ENCODE measurements around the gene SMIM22.

Gene SMIM22

DNA sequence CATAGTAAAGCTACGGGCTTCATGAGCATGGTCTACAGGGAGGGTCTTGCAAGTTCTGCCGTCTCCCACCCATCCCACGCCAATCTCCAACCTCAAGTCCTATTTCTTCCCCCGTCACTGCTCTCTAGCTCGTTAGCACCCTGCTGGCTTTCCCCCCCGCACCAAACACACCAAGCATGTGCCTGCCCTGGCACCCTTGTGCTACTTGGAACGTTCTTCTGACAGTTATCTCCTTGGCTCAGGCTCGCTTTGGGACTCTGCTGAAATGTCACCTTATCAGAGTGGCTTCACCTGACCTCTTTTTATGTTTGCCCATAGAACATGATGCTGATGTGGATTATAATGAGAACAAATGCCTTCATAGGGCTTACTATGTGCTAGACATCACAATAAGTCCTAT, 30.0 kb downstream of the SMIM22 start:
- no peak for DNase-seq (ENCODE audit: low read depth in 1 of 2, low spot score in 1 of 2)
- TF ChIP-seq JUND (IDR thresholded peaks at IDR 0.05; ENCODE audit: low read depth), result no peak
- in situ Hi-C loops (cut with HindIII; ENCODE audit: low pct_unique_long_range_greater_than_20kb, low sequenced_read_pairs), result no loop called here

DNA sequence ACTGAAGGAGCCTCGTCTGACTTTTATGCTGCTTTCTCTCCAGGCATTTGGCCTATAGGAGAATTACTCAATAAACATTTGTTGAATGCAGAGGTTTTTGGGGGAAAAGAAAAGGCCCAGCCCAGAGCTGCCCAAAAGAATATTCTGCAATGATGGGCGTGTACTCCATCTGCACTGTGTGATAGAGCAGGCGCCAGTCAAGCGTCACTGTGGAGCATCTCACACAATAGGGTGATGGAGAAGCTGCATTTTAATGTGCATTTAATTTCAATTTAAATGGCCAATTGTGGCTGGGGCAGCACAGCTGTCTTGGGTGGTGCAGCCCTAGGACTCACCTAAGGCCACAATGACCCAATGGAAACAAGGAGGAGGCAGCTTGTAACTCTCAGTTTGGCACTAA, 31.4 kb downstream of the SMIM22 start:
- DNase-seq (ENCODE audit: low read depth in 1 of 2, low spot score in 1 of 2), result no peak
- in situ Hi-C loops (cut with HindIII; ENCODE audit: low pct_unique_long_range_greater_than_20kb, low sequenced_read_pairs), result no loop called here
- TF ChIP-seq JUND (IDR thresholded peaks at IDR 0.05; ENCODE audit: low read depth), result no peak

DNA sequence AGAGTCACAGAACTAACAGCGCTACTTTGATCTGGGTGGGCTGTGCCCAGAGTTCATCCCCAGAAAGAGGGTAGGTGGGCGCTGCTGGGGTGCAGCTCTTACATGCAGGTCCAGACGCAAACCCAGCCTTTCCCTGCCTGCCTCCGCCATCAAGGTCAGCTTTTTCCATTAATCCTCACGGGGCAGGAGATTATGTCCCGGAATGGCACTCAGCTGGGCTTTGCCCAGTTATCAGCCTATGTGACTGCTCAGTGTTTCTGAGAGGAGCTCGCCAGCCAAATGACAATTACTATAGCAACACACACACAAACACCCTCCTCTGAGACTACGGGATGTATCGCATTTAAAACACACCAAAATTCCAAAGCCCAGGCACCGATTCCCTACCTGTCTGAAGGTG, 31.8 kb downstream of the SMIM22 start:
- no peak for TF ChIP-seq JUND (IDR thresholded peaks at IDR 0.05; ENCODE audit: low read depth)
- in situ Hi-C loops (cut with HindIII; ENCODE audit: low pct_unique_long_range_greater_than_20kb, low sequenced_read_pairs), result no loop called here
- no peak for DNase-seq (ENCODE audit: low read depth in 1 of 2, low spot score in 1 of 2)

DNA sequence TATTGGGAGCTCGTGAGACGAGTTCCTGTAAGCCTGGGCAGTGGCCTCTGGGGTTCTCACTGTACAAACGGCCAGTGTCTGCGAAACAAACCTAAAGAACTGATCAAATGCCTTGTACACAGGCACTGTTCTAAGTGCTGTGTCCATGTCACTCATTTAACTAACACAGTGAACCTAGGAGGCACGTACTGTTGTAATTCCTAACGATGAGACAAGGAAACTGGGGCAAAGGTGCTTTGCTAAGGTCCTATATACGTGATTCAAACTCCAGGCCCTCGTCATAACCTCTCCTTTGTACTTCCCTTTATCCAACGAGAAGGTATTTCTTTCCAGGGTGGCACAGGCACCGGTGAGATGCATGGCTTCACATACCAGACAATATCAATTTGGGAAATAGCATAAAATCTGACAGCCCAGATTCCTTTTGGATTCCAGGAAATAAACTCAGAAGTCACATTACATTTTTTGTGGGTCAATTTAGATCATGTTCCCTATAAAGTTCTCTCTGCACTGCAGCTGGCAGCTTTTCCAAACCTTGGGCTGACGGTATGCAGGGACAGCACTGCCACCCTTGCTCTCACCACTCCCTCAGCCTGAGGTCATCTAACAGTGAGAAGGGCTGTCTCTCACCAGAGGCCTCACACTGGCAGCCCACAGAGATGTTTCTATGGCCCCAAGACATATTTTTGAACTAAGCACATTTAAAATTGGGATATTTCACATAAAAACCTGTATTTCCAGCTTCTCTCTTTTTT, 33.6 kb downstream of the SMIM22 start:
- no peak for DNase-seq (ENCODE audit: low read depth in 1 of 2, low spot score in 1 of 2)
- no peak for TF ChIP-seq JUND (IDR thresholded peaks at IDR 0.05; ENCODE audit: low read depth)
- in situ Hi-C loops (cut with HindIII; ENCODE audit: low pct_unique_long_range_greater_than_20kb, low sequenced_read_pairs), result no loop called here

DNA sequence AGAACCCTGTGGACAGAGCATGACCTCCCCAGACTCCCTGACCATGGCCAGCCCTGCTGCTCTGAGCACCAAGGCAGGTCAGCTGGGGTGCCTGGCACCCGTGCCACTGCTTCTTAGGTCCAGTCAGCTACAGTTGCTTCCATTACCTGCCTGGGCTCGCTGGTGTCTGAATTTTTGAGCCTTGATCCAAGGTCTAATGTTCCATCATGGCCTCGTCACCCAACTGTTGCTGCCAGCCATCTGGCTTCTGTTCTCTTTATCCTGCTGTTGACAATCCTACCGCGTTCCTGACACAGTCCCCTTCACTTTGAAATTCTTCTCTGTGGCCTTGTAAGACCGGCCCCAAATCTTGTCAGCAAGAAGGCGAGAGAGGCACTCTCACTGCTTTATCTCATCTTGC, 35.2 kb downstream of the SMIM22 start:
- no peak for DNase-seq (ENCODE audit: low read depth in 1 of 2, low spot score in 1 of 2)
- in situ Hi-C loops (cut with HindIII; ENCODE audit: low pct_unique_long_range_greater_than_20kb, low sequenced_read_pairs), result no loop called here
- TF ChIP-seq JUND (IDR thresholded peaks at IDR 0.05; ENCODE audit: low read depth), result no peak

DNA sequence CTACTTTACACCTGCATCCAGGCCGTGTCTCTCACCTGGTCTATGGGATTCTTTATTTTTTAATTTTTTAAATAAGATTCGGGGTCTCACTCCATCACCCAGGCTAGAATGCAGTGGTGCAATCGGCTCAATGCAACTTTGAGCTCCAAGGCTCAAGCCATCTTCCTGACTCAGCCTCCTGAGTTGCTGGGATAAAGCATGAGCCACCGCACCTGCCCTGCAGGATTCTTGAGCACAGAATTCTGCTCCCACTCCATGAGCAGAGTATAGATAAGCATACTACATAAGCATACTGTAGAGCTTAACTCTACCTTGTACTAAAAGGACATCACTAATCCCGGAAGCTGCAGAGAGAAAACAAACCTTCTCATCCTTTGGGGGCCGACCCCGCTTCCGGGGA, 36.4 kb downstream of the SMIM22 start:
- in situ Hi-C loops (cut with HindIII; ENCODE audit: low pct_unique_long_range_greater_than_20kb, low sequenced_read_pairs), result no loop called here
- no peak for DNase-seq (ENCODE audit: low read depth in 1 of 2, low spot score in 1 of 2)
- no peak for TF ChIP-seq JUND (IDR thresholded peaks at IDR 0.05; ENCODE audit: low read depth)

DNA sequence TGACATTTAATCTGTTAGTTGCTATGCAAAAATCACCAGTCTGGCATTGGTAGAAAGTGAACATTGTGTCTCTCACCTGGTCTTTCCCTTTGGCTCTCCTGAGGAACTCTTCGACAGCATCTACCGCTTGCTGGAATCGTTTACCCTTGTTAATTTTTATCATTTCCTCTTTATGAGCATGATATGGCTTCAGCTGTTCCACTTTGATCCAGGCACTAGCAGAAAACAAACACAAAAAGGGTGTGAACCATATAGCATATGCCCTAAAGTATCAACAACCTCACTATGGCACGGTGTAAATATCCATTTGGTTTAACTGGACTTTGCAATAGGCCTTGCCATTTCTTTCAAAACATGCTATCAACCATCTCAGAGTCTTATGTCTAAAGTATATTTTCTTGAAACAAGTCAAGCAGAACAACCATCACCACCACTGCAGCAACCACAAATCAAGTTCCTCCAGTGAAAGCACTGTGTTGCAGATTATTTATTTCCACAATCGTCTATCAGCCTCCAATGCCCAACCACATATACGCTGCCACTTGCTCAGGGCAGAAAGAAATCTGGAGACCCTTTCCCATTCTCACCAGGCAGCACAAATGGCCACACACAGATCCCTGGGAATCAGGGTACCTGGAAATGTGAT, 37.7 kb downstream of the SMIM22 start:
- no peak for TF ChIP-seq JUND (IDR thresholded peaks at IDR 0.05; ENCODE audit: low read depth)
- no peak for DNase-seq (ENCODE audit: low read depth in 1 of 2, low spot score in 1 of 2)
- in situ Hi-C loops (cut with HindIII; ENCODE audit: low pct_unique_long_range_greater_than_20kb, low sequenced_read_pairs), result no loop called here

DNA sequence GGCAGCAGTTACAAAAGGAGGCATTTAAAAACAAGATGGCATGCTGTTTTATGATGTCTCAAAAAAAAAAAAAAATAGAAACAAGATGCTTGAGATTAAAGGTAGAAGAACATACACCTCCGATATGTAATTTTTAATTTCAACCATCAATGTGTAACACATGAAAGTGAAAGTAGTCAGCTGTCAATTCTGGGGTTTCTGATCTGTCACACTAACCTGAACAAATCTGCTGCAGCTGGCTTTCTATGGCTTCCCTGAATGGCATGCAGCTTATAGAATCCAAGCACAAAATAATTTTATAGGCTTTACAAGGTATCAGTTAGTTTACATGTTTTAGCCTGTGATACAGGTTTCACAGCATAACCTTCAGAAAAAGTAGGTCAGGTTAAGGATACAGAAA, 38.4 kb downstream of the SMIM22 start:
- no peak for DNase-seq (ENCODE audit: low read depth in 1 of 2, low spot score in 1 of 2)
- in situ Hi-C loops (cut with HindIII; ENCODE audit: low pct_unique_long_range_greater_than_20kb, low sequenced_read_pairs), result no loop called here
- TF ChIP-seq JUND (IDR thresholded peaks at IDR 0.05; ENCODE audit: low read depth), result no peak

DNA sequence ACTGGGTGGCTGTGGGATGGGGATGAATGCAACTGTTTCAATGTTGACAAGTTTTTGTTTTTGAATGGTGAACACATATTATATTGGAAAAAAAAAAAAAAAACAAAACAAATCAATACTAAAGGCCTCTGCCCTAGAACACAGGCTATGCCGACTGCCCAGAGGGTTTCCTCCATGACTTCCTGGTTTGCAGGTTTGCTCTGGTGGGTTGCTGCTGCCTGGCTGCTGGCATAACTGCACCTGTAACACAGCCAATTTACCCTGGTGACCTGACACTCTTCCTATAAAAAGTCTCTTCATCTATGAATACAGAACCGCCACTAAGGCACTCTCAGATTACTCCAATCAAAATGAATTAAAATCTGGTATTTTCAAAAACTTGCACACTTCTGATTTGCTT, 41.6 kb downstream of the SMIM22 start:
- in situ Hi-C loops (cut with HindIII; ENCODE audit: low pct_unique_long_range_greater_than_20kb, low sequenced_read_pairs), result no loop called here
- no peak for DNase-seq (ENCODE audit: low read depth in 1 of 2, low spot score in 1 of 2)
- TF ChIP-seq JUND (IDR thresholded peaks at IDR 0.05; ENCODE audit: low read depth), result no peak

DNA sequence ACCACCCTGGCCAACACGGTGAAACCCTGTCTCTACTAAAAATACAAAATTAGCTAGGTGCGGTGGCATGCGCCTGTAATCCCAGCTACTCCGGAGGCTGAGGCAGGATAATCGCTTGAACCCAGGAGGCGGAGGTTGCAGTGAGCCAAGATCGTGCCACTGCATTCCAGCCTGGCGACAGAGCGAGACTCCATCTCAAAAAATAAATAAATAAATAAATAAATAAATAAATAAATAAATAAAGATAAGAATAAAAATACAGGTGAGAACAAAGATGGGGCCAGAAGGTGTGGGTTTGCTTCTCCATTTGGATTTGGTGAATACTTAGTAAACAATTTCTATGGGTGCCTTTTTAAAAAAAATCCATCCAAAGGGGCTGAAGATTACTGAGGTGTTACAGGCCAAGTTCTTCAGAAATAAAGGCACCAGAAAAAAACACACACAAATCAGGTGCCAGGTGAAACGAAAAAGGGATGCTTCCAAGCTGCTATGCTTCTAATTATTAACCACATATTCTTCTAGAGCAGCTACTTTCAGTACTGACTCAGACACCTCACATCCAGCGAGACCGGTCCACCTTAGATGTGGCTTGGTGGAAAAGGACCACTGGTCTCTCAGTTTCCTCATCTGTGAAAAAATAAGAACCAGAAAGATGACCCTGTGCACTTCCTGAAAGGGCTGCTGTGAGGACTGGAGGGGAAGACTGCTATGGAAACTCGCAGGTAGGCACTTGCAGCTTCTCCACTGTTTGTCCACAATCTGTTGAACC, 42.7 kb downstream of the SMIM22 start:
- DNase-seq (ENCODE audit: low read depth in 1 of 2, low spot score in 1 of 2), result no peak
- no peak for TF ChIP-seq JUND (IDR thresholded peaks at IDR 0.05; ENCODE audit: low read depth)
- in situ Hi-C loops (cut with HindIII; ENCODE audit: low pct_unique_long_range_greater_than_20kb, low sequenced_read_pairs), result no loop called here

DNA sequence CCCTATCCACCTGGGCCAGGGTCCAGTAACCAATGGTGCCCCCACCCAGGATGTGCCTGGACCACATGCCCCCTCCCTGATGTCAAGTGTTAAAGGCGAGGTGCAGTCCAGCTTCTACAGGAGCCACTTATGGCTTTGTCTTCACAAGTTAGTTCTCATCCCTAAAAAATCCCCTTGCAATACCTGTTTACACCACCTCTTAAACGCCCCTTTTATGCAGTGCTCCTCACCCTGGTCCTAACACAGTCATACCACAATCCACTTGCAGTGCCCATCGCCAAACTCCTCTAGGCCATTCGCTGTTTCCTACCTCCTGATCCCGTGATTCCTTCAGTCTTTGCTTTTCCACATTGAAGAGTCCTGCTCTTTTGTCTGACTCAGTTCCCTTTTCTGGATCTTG, 44.8 kb downstream of the SMIM22 start:
- TF ChIP-seq JUND (IDR thresholded peaks at IDR 0.05; ENCODE audit: low read depth), result no peak
- in situ Hi-C loops (cut with HindIII; ENCODE audit: low pct_unique_long_range_greater_than_20kb, low sequenced_read_pairs), result no loop called here
- no peak for DNase-seq (ENCODE audit: low read depth in 1 of 2, low spot score in 1 of 2)

DNA sequence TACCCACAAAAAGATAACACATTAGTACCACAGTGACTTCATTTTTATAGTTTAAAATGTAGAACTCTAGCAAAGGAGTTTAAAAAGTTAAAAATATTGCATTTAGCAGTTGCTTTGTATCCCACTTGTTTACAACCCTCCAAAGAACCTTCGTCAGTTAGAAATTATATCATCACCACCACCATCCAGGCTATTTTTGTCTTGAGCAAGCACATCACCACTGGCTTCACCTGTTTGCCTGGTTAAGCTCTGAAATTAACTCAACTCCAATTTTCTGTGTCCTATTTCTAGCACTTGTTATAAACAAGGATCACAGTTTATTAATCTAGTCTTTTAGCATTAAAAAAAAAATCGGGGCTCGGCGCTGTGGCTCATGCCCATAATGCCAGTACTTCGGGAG, 45.8 kb downstream of the SMIM22 start:
- DNase-seq (ENCODE audit: low read depth in 1 of 2, low spot score in 1 of 2), result no peak
- in situ Hi-C loops (cut with HindIII; ENCODE audit: low pct_unique_long_range_greater_than_20kb, low sequenced_read_pairs), result no loop called here
- no peak for TF ChIP-seq JUND (IDR thresholded peaks at IDR 0.05; ENCODE audit: low read depth)
